Right renal pelvis (tissue), 4 donors: ENCODE results near the gene SIRT7. TPM values are rescaled to one million over a fixed set of nuclear protein-coding genes. Genes with fewer than 3 reads are reported as not detected.
"Not testable (repeated sequence)": the region's sequence is repeated elsewhere in the genome, so short reads cannot be mapped to it uniquely, and the experiment has no call there.

Source experiments
- DNase-seq, 4 donors: peaks; one replicate each; pipeline ENCODE4 v3.0.0-alpha.2; 2013; ENCODE audit warnings: low read depth in 4 of 4, low spot score in 3 of 4, missing footprints in 1 of 4
- polyA plus RNA-seq, 4 donors: library from polyadenylated mRNA; unstranded; fragments of 120-200 nt; gene quantifications; one replicate each; pipeline ENCODE4 v1.2.1, GENCODE V29; 2013; ENCODE audit not compliant: insufficient read length in 4 of 4

The SIRT7 gene
- polyA plus RNA-seq, 4 donors, result 11.4 to 15.0 (median 13.1) TPM

DNA sequence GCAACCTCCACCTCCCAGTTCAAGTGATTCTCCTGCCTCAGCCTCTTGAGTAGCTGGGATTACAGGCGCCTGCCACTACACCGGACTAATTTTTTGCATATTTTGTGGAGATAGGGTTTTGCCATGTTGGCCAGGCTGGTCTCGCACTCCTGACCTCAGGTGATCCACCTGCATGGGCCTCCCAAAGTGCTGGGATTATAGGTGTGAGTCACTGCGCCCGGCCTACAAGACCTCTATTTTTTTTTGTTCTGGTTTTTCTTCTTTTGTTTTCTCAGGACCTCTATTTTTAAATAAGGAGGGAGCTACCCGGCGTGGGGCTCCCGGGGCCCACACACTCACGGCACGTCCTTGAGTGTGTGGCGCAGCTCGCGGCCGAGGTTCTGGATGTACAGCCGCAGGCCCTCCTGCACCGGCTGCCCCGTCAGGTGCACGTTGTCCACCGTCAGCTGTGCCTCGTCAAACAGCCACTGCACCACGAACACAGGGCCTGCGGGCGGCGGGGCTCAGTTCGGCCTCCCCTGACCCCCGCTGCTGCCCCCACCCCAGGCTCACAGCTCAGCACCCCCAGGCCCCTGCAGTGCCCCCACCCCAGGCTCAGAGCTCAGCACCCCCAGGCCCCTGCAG, 37.2 kb upstream of the SIRT7 start:
- no peak for DNase-seq

DNA sequence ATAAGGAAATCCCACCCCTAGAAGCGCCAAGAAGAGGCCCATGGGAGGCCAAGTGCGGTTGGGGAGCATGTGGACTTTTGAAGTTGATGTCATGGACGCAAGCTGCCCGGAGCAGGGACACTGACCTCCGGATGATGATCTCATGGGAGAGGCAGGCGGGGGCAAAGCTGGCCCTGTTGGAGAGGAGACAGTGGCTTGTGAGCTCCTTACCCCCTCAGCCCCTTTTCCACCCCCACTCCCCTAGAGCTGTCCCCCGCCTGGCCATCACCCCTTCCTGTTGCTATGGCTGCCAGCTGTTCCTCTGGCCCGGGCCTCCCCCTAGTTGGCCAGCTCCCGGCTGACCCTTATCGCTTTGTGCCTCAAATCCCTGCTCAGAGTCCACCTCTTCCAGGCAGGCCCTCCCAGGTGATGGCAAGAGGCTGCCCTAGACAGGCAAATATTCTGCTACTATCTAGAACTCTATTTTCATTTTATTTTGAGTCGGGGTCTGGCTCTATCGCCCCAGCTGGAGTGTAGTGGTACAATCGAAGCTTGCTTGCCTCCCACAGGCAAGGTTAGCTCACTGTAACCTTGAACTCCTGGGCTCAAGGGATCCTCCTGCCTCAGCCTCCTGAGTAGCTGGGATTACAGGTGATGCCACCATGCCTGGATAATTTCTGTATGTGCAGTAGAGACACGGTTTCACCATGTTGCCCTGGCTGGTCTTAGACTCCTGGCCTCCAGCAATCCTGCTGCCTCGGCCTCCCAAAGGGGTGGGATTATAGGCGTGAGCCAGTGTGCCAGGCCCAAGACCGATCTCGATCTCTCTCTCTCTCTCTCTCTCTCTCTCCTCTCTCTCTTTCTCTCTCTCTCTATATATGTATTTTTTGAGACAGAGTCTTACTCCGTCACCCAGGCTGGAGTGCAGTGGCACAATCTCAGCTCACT, 36.4 kb upstream of the SIRT7 start:
- no peak for DNase-seq

DNA sequence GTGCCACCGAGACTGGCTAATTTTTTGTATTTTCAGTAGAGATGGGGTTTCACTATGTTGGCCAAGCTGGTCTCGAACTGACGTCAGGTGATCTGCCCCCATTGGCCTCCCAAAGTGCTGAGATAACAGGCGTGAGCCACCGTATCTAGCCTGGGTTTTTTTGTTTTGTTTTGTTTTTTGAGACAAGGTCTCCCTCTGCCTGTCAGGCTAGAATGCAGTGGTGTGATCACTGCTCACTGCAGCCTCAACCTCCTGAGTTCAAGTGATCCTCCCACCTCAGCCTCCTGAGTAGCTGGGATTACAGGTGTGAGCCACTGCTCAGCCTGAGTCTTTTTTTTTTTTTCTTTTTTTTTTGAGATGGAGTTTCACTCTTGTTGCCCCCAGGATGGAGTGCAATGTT, 35.5 kb upstream of the SIRT7 start:
- not testable (repeated sequence) for DNase-seq

- no peak for DNase-seq
Observed at GRCh38 chr17:81952792-81953228, 34.8 kb upstream of the SIRT7 start.

DNA sequence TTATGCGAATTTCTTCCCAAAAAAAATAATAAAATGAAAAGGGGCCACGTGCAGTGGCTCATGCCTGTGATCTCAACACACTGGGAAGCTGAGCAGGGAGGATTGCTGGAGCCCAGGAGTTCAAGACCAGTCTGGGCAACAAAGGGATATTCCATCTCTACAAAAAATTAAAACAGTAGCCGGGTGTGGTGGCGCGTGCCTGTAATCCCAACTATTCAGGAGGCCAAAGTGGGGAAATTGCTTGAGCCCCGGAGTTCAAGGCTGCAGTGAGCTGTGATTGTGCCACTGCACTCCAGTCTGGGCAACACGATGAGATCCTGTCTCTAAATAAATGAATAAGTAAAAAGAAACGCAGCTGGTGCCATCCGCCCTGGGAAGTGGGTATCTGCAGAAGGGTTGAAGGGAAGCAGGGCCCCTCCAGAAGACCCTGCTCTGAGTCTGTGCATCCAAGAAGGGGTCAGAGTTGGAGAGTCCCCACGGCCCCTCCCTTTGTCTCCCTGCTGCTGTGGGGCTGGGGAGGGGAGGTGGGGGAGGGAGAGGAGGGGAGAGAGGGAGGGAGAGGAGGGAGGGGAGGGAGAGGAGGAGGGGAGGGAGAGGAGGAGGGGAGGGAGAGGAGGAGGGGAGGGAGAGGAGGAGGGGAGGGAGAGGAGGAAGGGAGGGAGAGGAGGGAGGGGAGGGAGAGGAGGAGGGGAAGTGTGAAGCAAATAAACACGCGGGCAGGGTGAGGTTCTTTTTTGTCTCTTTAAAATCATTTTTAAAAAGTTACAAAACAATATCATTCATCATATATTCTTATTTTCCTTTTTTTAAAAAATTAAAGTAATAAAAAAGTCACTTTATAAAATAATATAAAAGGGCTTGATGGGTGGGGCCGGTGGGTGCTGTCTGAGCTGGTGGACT, 34.1 kb upstream of the SIRT7 start:
- no peak for DNase-seq

- DNase-seq, result no peak
Observed at GRCh38 chr17:81950501-81950900, 32.5 kb upstream of the SIRT7 start.

DNA sequence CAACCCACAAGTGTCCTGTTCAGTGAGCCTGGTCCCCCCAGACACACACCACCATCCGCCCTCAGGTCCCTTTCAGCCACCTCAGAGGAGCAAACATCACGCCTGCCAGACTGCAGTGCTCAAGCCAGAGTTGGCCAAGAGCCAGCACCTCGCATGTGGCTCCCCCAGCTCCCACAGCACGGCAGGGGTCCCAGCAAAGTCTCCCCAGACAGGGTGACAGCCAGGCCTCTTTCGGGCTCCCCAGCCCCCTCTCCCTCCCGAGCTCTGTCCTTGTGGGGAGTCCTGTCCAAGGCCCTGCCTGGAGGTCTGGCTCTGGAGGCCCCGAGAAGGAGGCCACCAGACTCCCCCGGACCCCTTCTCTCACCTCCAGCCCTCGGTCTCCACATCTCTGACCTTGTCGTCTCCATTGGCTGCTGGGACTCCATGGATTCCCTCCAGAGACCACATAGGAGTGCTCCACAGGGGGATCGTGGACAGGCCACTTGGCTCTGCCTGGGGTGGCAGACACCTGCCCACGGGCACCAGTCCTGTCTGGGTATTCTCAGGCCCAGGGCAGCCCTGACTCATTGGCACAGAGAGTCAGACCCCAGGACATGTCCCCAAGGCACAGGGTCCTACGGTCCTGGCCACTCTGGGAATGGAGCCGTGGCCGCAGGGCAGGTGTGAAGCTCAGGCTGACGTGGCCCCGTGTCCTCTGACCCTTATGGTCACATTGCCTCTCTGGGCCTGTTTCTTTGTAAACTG, 30.8 kb upstream of the SIRT7 start:
- no peak for DNase-seq

DNA sequence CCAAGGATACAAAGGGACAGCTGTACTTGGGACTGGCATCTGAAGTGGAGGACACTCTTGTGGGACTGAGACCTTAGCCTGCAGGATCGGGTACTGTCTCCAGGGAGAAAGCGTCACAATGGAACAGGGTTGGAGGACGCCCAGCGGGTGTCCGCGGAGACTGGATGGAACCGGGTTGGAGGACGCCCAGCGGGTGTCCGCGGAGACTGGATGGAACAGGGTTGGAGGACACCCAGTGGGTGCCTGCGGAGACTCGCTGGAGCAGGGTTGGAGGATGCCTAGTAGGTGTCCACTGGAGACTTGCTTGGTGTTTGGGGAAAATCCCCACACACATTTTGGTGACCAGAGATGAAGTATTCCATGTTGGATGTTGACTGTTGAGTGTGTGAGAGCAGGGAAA, 29.2 kb upstream of the SIRT7 start, which contains the start of gene MYADML2:
Gene MYADML2 (minus strand): TSS at position 45 of the 400 bp plus-strand sequence. CDS start 5,492 bp downstream, outside the sequence.
- DNase-seq, result no peak

GRCh38 chr17:81944858-81945257, 26.9 kb upstream of the SIRT7 start:
- DNase-seq, result no peak

DNA sequence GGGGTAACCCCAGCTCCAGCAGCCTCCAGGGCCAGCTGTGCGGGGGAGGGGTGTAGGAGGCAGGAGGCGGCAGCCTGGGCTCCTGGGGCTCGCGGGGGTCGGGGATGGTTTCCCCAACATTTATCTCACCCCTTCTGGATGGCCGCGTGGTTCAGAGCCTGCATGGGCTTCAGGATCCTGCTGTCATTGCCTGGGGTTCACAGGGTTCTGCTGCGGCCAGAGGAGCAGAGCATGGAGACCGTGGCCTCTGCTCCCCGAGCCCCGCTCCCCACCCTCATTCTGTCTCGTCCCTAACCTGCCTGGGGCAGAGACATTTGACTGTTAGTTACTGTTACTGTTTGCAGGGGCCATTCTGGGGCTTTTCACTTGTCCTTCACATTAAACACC, 24.2 kb upstream of the SIRT7 start:
- DNase-seq, result no peak

DNA sequence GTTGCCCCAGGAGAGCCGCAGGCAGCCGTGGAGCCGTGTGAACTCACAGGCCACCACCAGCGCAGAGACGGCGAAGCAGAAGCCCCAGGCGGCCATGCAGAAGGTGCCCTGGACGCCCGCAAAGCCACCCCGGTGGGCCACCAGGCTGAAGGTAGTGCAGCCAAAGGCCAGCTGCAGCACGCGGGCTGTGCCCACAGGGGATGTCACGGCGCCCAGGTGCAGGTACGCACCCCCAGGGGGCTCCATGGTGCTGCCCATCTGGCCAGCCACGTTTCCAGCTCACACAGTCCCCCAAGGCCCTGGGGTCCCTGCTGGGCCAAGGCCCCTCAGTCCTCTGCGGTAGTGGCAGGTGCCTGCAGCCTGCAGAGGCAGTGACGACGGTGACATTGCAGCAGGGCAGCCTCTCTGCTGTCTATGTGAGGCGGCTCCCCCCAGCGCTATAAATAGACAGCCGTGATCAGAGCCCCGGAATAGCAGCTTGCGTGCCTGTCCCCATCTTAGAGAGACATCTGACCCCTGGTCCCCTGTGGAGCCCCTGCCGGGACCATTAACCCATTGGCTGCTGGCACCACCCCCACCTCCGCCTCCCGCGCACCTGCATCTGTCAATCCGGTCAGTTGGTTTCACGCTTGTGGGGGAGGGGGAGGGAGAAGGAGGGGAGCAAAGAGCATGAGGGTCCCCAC, 23.6 kb upstream of the SIRT7 start:
- DNase-seq, result no peak

GRCh38 chr17:81940538-81941483, 22.8 kb upstream of the SIRT7 start:
- no peak for DNase-seq

- no peak for DNase-seq
Observed at GRCh38 chr17:81939881-81940385, 22.0 kb upstream of the SIRT7 start.

DNA sequence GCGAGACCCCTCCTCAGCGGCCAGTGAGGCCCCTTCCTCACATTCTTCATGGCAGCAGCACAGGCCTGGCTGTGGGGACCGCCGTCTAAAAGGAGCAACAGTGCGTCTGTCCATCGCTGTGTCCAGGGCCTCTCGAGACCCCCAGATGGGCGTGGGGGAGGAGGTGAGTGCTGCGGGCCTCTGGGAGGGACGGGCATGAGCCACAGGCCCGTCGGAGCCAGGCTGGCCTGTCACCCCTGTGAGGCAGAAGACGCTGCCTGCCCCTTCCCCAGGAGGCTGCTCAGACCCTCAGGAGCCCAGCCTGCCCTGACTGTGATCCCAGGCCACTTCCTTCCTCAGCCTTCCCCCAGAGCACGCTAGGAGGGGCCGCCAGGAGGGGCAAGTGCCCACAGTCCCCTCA, 21.2 kb upstream of the SIRT7 start:
- no peak for DNase-seq

DNA sequence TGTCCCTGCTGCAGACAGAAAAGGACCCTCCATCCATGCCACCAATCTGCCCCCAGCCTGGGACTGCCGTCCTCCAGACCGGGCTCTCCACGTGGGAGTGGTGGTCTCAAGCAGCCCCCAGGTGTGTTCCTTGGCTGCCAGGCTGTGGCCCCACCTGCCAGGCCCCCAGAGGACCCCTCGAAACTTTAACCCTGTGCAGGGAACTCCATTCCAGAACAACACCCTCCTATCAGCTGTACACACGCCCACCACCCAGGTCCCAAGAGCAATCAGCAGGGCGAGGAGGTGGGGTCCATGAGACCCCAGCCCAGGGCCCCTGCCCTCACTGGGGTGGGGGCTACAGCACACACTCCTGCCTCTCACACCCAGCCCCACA, 17.7 kb upstream of the SIRT7 start:
- DNase-seq, result no peak

DNA sequence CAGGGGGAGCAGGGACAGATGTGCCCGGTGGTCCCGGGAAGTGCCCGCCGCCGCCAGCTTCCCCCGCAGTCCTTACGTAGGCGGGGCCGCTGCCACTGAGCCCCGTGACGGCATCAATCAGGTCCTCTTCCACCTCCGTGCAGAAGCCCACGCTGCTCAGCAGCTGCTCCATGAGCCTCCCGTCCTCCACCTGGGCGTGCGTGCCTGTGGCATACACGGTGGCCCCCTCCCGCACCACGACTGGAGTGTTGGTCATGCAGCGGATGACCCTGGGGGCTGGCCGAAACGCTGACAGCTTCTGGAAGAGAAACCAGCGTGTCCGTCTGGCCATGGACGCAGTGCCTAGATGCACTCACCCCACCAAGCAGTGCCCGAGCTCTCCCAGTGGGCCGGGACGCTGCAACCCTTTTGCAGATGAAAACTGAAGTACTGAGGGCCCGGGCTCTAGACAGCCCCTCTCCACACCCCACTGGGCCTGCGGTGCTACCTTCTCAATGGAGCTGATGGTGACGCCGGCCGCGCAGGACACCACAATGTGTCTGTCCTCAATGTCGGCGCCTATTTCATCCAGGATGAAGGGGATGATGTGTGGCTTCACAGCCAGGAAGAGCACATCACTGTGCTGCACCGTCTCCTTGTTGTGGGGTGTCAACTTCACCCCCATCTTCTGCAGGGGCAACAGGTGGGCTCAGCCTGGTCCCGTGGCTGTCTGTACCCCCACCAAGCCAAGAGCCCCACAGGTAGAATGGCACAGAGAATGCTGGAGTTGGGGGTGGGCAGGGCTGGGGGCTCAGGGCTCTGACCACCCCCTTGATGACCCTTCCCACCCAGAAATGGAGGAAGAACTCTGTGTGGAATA, 17.1 kb upstream of the SIRT7 start:
- DNase-seq, result no peak

- no peak for DNase-seq
Observed at GRCh38 chr17:81934098-81934757, 16.3 kb upstream of the SIRT7 start.
